GM12878 (cell line): ENCODE measurements around the gene DZIP1L. TPM values are rescaled to one million over a fixed set of nuclear protein-coding genes. Genes with fewer than 3 reads are reported as not detected.

ENCODE experiments used
- CBX5 ChIP-seq: sonication (generic); IDR thresholded peaks from 2 replicates; pipeline ENCODE4 v1.6.1; 2016; ENCODE audit warnings: low read depth, moderate library complexity, mild to moderate bottlenecking, inconsistent platforms
- CEBPZ ChIP-seq: fragments of 150-350 bp; IDR thresholded peaks from 2 replicates; pipeline ENCODE4 v1.6.1; 2016; ENCODE audit warnings: low read depth, low read length
- CUX1 ChIP-seq: IDR thresholded peaks from 2 replicates; pipeline ENCODE4 v1.6.1; 2012; ENCODE audit warnings: improper control_type of control experiment, low read depth, low read length; ENCODE audit not compliant: insufficient replicate concordance
- NKRF ChIP-seq: fragments of 450-650 bp; conservative IDR thresholded peaks from 2 replicates; pipeline ENCODE4 v1.6.1; 2017; ENCODE audit warnings: mild to moderate bottlenecking, moderate library complexity
- POLR2AphosphoS2 ChIP-seq: IDR thresholded peaks from 2 replicates; pipeline ENCODE4 v1.6.1; 2011; ENCODE audit warnings: low read depth, mild to moderate bottlenecking, low read length, improper control_type of control experiment, moderate library complexity
- TAF1 ChIP-seq: IDR thresholded peaks from 2 replicates; pipeline ENCODE4 v1.6.1; 2011; ENCODE audit warnings: mild to moderate bottlenecking, low read depth, low read length, borderline replicate concordance
- polyA plus RNA-seq, 11 experiments: library from polyadenylated mRNA; depleted of rRNA in 4 of 11; unstranded in 6 of 11; stranded (reverse) in 5 of 11; fragments of >200 nt; fragmentation: Nextera tagmentation in 4 of 11; fragmentation: Illumina TruSeq in 1 of 11; extraction: Ambion mirVana in 4 of 11; extraction: Trizol in 1 of 11; gene quantifications; 1 replicate in 1 of 11; 2 replicates in 10 of 11; pipeline versions ENCODE4 v1.2.1 to v1.2.3, GENCODE V29; 2011 to 2016; ENCODE audit warnings: inconsistent platforms in 2 of 11, missing spikeins in 2 of 11, low read depth in 1 of 11
- total RNA-seq, 4 experiments: library from RNA; depleted of rRNA in 3 of 4; stranded (reverse); fragments of >200 nt in 3 of 4; fragmentation: Illumina TruSeq in 1 of 4; extraction: Trizol in 1 of 4; gene quantifications; 2 replicates each; pipeline versions ENCODE4 v1.2.1 to v1.2.3, GENCODE V29; 2013 to 2021

DZIP1L gene
- total and polyA plus RNA-seq, 10 of the 15 experiments (the other 5 are each of a cell fraction or from before 2014, with no cell fraction given), result not detected

GRCh38 chr3:138012526-138012925 is 102.9 kb downstream of the DZIP1L start (continued):
- no peak for TF ChIP-seq CUX1
- no peak for TF ChIP-seq POLR2AphosphoS2
- TF ChIP-seq CBX5, result no peak
- TF ChIP-seq NKRF, result no peak
- no peak for TF ChIP-seq TAF1
- TF ChIP-seq CEBPZ, result no peak
- TF ChIP-seq, all 136 proteins: peak for 0

Other genes starting within 250 kb of the DZIP1L start
- gene CLDN18, start 105.4 kb downstream of the DZIP1L start, total RNA-seq (2014; rRNA removed), result 0.11 and 0.22 TPM in 2 replicates
- 0.18 TPM in 2 replicates for gene CLDN18, start 105.4 kb downstream of the DZIP1L start, total RNA-seq (2014; rRNA removed; fragmentation: Illumina TruSeq; extraction: Trizol)
- 0.26 and 0.32 TPM in 2 replicates for gene CLDN18, start 105.4 kb downstream of the DZIP1L start, total RNA-seq (2021)
- 0.18 and 0.23 TPM in 2 replicates for gene CLDN18, start 105.4 kb downstream of the DZIP1L start, polyA plus RNA-seq (2011; rRNA removed)
- 0.13 and 0.21 TPM in 2 replicates for gene CLDN18, start 105.4 kb downstream of the DZIP1L start, polyA plus RNA-seq (2014; fragmentation: Illumina TruSeq; extraction: Trizol)
- under 1 TPM; 0.05 to 0.09 TPM for gene CLDN18, start 105.4 kb downstream of the DZIP1L start, polyA plus RNA-seq (2014; fragmentation: Nextera tagmentation; extraction: Ambion mirVana)
- gene CLDN18, start 105.4 kb downstream of the DZIP1L start, polyA plus RNA-seq (2014; rRNA removed), result 0.04 and 0.18 TPM in 2 replicates
- gene CLDN18, start 105.4 kb downstream of the DZIP1L start, polyA plus RNA-seq (2016; fragmentation: Nextera tagmentation; extraction: Ambion mirVana), result under 1 TPM in 1 of 2 experiments, not detected in 1; 0.28 TPM
- not detected in 2 replicates for gene A4GNT, start 16.8 kb upstream of the DZIP1L start, total RNA-seq (2014; rRNA removed)
- not detected in 2 replicates for gene A4GNT, start 16.8 kb upstream of the DZIP1L start, total RNA-seq (2014; rRNA removed; fragmentation: Illumina TruSeq; extraction: Trizol)
- gene A4GNT, start 16.8 kb upstream of the DZIP1L start, total RNA-seq (2021), result not detected in 2 replicates
- gene A4GNT, start 16.8 kb upstream of the DZIP1L start, polyA plus RNA-seq (2011; rRNA removed), result not detected in 2 replicates
- not detected in 2 replicates for gene A4GNT, start 16.8 kb upstream of the DZIP1L start, polyA plus RNA-seq (2014; fragmentation: Illumina TruSeq; extraction: Trizol)
- not detected for gene A4GNT, start 16.8 kb upstream of the DZIP1L start, polyA plus RNA-seq (2014; fragmentation: Nextera tagmentation; extraction: Ambion mirVana)
- not detected in 2 replicates for gene A4GNT, start 16.8 kb upstream of the DZIP1L start, polyA plus RNA-seq (2014; rRNA removed)
- gene A4GNT, start 16.8 kb upstream of the DZIP1L start, polyA plus RNA-seq (2016; fragmentation: Nextera tagmentation; extraction: Ambion mirVana), result not detected
- 16.5 and 19.5 TPM in 2 replicates for gene DBR1, start 59.3 kb upstream of the DZIP1L start, total RNA-seq (2014; rRNA removed)
- 15.7 and 16.3 TPM in 2 replicates for gene DBR1, start 59.3 kb upstream of the DZIP1L start, total RNA-seq (2014; rRNA removed; fragmentation: Illumina TruSeq; extraction: Trizol)
- gene DBR1, start 59.3 kb upstream of the DZIP1L start, total RNA-seq (2021), result 17.1 and 17.9 TPM in 2 replicates
- 15.9 and 19.9 TPM in 2 replicates for gene DBR1, start 59.3 kb upstream of the DZIP1L start, polyA plus RNA-seq (2011; rRNA removed)
- gene DBR1, start 59.3 kb upstream of the DZIP1L start, polyA plus RNA-seq (2014; fragmentation: Illumina TruSeq; extraction: Trizol), result 14.9 and 16.3 TPM in 2 replicates
- gene DBR1, start 59.3 kb upstream of the DZIP1L start, polyA plus RNA-seq (2014; fragmentation: Nextera tagmentation; extraction: Ambion mirVana), result 1 to 10 TPM; 4.1 to 8.0 TPM
- 12.1 and 12.2 TPM in 2 replicates for gene DBR1, start 59.3 kb upstream of the DZIP1L start, polyA plus RNA-seq (2014; rRNA removed)
- 10 to 100 TPM; 15.8 to 17.3 TPM for gene DBR1, start 59.3 kb upstream of the DZIP1L start, polyA plus RNA-seq (2016; fragmentation: Nextera tagmentation; extraction: Ambion mirVana)
- gene ARMC8, start 71.7 kb upstream of the DZIP1L start, total RNA-seq (2014; rRNA removed), result 44.5 and 47.6 TPM in 2 replicates
- 40.1 and 40.3 TPM in 2 replicates for gene ARMC8, start 71.7 kb upstream of the DZIP1L start, total RNA-seq (2014; rRNA removed; fragmentation: Illumina TruSeq; extraction: Trizol)
- gene ARMC8, start 71.7 kb upstream of the DZIP1L start, total RNA-seq (2021), result 36.4 and 37.0 TPM in 2 replicates
- 66.1 and 93.4 TPM in 2 replicates for gene ARMC8, start 71.7 kb upstream of the DZIP1L start, polyA plus RNA-seq (2011; rRNA removed)
- 43.1 and 53.5 TPM in 2 replicates for gene ARMC8, start 71.7 kb upstream of the DZIP1L start, polyA plus RNA-seq (2014; fragmentation: Illumina TruSeq; extraction: Trizol)
- gene ARMC8, start 71.7 kb upstream of the DZIP1L start, polyA plus RNA-seq (2014; fragmentation: Nextera tagmentation; extraction: Ambion mirVana), result 10 to 100 TPM; 40.3 to 48.4 TPM
- 25.3 and 29.8 TPM in 2 replicates for gene ARMC8, start 71.7 kb upstream of the DZIP1L start, polyA plus RNA-seq (2014; rRNA removed)
- 10 to 100 TPM; 52.9 to 61.5 TPM for gene ARMC8, start 71.7 kb upstream of the DZIP1L start, polyA plus RNA-seq (2016; fragmentation: Nextera tagmentation; extraction: Ambion mirVana)
- 0.33 TPM in 1 of 2 replicates, not detected in the other for gene NME9, start 214.2 kb upstream of the DZIP1L start, total RNA-seq (2014; rRNA removed)
- gene NME9, start 214.2 kb upstream of the DZIP1L start, total RNA-seq (2014; rRNA removed; fragmentation: Illumina TruSeq; extraction: Trizol), result not detected in 2 replicates
- gene NME9, start 214.2 kb upstream of the DZIP1L start, total RNA-seq (2021), result not detected in 2 replicates
- gene NME9, start 214.2 kb upstream of the DZIP1L start, polyA plus RNA-seq (2011; rRNA removed), result not detected in 2 replicates
- gene NME9, start 214.2 kb upstream of the DZIP1L start, polyA plus RNA-seq (2014; fragmentation: Illumina TruSeq; extraction: Trizol), result not detected in 2 replicates
- gene NME9, start 214.2 kb upstream of the DZIP1L start, polyA plus RNA-seq (2014; fragmentation: Nextera tagmentation; extraction: Ambion mirVana), result under 1 TPM; 0.09 to 0.26 TPM
- gene NME9, start 214.2 kb upstream of the DZIP1L start, polyA plus RNA-seq (2014; rRNA removed), result 0.08 TPM in 1 of 2 replicates, not detected in the other
- under 1 TPM; 0.18 to 0.68 TPM for gene NME9, start 214.2 kb upstream of the DZIP1L start, polyA plus RNA-seq (2016; fragmentation: Nextera tagmentation; extraction: Ambion mirVana)
- gene MRAS, start 233.0 kb upstream of the DZIP1L start, total RNA-seq (2014; rRNA removed), result 0.23 TPM in 1 of 2 replicates, not detected in the other
- gene MRAS, start 233.0 kb upstream of the DZIP1L start, total RNA-seq (2014; rRNA removed; fragmentation: Illumina TruSeq; extraction: Trizol), result not detected in 2 replicates
- 0.44 and 0.45 TPM in 2 replicates for gene MRAS, start 233.0 kb upstream of the DZIP1L start, total RNA-seq (2021)
- 0.11 TPM in 1 of 2 replicates, not detected in the other for gene MRAS, start 233.0 kb upstream of the DZIP1L start, polyA plus RNA-seq (2011; rRNA removed)
- gene MRAS, start 233.0 kb upstream of the DZIP1L start, polyA plus RNA-seq (2014; fragmentation: Illumina TruSeq; extraction: Trizol), result 0.01 TPM in 1 of 2 replicates, not detected in the other
- not detected for gene MRAS, start 233.0 kb upstream of the DZIP1L start, polyA plus RNA-seq (2014; fragmentation: Nextera tagmentation; extraction: Ambion mirVana)
- gene MRAS, start 233.0 kb upstream of the DZIP1L start, polyA plus RNA-seq (2014; rRNA removed), result not detected in 2 replicates
- gene MRAS, start 233.0 kb upstream of the DZIP1L start, polyA plus RNA-seq (2016; fragmentation: Nextera tagmentation; extraction: Ambion mirVana), result not detected